Fibroblast of mammary gland (primary cell): ENCODE measurements around the gene GZMB.

Experiments
- DNase-seq: peaks from one replicate; pipeline ENCODE4 v3.0.0-alpha.2; 2010; ENCODE audit warnings: low read depth
- H3K4me3 ChIP-seq: 2 replicates; pipeline ENCODE4 v1.5.1; 2011; ENCODE audit warnings: low read depth, mild to moderate bottlenecking, low read length, moderate library complexity; ENCODE audit not compliant: control insufficient read depth
- TF ChIP-seq, protein P1 (sequence below): conservative IDR thresholded peaks from 2 replicates; pipeline ENCODE4 v1.5.1; 2011; ENCODE audit warnings: low read depth, low read length, inconsistent platforms; ENCODE audit not compliant: control insufficient read depth, insufficient read depth

Gene GZMB

DNA sequence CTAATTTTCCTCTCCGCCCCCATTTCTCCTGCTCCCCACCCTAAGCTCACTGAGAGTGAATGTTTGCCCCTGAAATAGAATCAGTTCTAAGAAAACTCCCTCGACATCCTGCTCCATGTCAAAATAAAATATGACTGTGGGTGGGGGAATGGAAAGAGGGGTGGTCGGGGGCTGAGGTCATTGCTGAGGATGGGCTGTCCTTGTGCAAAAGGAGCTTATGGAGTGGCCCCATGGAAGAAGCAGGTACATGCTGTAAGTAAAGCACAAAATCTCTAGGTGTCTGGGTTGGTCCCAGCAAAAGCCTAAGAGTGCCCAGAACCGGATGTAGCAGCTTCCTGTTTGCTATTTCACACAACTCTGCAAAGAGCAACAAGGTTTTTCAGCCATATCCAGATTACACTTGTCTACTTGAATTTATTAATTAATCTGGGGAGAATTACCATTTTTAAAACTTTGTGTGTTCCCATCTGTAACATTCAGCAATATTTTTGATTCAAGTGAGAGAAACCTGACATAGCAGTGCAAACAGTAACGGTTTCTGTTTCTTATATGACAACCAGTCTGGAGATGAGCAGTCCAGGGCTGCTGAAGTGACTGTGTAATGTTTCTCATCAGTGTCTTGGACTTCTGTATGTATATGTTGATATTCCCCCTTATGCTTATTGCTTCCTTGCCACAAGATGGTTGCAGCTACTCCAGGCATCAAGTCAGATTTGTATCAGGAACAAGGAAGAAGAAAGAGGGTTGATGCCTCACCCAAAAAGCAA lies 40.4 kb upstream of the GZMB start:
- no peak for DNase-seq
- no peak overlapping the region for H3K4me3 ChIP-seq
- TF ChIP-seq, protein P1, sequence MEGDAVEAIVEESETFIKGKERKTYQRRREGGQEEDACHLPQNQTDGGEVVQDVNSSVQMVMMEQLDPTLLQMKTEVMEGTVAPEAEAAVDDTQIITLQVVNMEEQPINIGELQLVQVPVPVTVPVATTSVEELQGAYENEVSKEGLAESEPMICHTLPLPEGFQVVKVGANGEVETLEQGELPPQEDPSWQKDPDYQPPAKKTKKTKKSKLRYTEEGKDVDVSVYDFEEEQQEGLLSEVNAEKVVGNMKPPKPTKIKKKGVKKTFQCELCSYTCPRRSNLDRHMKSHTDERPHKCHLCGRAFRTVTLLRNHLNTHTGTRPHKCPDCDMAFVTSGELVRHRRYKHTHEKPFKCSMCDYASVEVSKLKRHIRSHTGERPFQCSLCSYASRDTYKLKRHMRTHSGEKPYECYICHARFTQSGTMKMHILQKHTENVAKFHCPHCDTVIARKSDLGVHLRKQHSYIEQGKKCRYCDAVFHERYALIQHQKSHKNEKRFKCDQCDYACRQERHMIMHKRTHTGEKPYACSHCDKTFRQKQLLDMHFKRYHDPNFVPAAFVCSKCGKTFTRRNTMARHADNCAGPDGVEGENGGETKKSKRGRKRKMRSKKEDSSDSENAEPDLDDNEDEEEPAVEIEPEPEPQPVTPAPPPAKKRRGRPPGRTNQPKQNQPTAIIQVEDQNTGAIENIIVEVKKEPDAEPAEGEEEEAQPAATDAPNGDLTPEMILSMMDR = no peak

DNA sequence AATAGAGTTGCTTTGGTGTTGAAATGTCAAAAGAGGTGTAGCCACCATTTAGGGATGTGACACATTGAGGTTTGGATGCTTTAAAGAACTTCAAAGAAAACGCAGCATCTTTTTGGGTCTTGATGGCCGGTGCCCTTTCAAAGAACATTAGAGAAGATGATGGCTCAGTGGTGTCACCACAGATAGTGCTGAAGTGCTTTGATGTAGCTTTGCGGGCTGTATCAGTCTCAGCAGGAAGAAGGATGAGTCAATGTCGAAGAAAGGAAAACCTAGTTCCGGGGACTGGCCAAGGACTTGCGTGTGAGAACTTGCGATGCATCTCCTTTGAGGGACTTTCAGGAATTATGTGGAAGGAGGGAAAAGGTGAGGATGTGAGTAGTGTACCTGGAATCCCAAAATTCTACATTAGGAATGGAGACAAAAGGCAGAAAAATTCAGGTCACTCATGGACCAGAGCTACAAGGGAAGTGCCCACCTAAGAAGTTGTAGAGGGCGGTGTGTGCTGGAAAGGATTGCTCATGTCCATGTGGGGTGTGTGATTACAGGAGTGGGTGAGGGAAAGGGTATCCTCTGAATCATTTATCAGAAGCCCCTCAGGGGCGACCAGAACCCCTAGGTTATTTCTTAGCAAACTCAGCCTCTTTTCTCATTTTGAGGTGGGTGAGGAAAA lies 39.7 kb upstream of the GZMB start:
- DNase-seq = no peak
- TF ChIP-seq, protein P1 = no peak
- no peak overlapping the region for H3K4me3 ChIP-seq

DNA sequence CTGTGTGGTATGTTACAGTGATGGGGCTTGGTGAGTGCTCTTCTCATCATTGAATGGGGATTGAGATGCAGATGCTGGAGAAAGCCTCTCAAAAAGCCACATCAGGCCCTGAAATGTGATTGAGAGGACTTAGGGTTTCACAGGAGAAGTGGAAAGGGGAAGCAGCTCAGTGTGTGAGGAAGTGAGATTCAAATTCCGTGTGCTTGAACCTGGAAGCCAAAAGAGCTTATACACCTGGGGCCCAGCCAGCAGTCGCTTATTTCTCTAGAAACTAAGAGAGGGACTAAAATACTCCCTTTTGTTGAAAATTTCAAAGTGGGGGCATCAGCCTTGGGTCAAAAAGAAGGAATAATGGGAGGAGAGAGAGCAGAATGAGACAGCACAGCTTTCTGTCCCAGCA lies 39.1 kb upstream of the GZMB start:
- H3K4me3 ChIP-seq = no peak overlapping the region
- TF ChIP-seq, protein P1 = no peak
- no peak for DNase-seq

DNA sequence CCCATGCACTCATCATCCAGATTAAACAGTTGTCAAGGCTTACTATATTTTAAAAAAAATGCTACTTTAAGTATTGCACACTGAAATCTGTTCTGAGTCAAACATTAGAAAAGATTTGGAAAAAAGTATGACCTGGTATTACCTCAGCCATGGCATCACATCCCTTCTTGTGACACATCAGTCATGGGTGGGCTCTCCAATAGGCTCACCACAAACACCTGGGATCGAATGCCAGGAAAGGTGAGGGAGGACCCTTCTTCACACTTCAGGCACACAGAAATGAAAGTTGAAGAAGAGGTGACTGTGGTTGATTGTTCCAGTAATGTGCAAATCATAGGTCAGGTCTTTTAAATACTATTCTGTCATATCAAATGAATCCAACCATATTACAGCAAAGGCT lies 36.6 kb upstream of the GZMB start:
- no peak for DNase-seq
- no peak overlapping the region for H3K4me3 ChIP-seq
- TF ChIP-seq, protein P1 = no peak

DNA sequence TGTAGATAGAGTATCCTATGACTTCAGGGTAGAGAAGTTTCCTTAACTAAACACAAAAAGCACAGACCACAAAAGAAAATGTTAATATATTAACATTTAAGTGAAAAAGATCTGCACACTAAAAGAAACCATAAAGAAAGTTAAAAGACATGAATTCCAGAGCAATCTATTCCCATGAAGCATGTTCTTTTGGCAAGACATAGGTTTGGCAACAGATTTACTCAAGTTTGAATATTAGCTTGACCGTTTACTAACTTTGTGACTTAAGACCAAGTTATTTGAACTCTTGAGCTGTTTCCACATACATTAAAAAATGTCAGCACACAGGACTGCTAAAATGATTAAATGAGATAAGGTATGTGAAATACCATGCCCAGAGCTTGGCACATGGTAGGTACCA lies 35.7 kb upstream of the GZMB start:
- no peak for DNase-seq
- TF ChIP-seq, protein P1 = no peak
- no peak overlapping the region for H3K4me3 ChIP-seq

DNA sequence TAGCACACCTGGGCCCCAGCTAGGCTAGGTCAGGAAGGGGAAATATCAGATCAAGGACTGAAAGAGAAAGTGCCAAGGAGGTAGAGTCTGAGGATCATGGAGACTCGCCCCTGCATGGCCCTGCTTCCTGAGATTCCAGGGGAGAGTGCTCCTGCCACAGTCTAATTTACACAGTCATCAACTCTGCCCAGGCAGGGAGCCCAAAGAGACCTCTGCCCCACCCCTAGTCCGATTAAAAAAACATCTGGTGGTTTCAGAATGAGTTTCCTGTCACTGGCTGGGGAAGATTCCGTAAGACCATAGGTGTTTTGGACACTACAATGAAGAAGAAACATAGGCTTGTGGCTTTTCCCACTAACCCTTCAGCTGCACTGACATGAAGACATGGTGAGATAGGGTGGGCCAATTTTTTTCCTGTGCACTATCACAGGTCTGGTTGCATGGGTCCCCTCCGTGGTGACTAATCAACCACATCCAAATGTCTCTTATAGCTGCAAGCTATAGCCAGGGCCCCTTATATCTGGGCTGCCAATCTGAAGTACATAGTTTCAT lies 31.5 kb upstream of the GZMB start:
- H3K4me3 ChIP-seq = no peak overlapping the region
- TF ChIP-seq, protein P1 = no peak
- DNase-seq = no peak
